Activated naive CD8-positive, alpha-beta T cell treated with anti-CD3 and anti-CD28 coated beads for 36 hours (primary cell): ENCODE measurements around the gene UXS1. TPM values are rescaled to one million over a fixed set of nuclear protein-coding genes. Genes with fewer than 3 reads are reported as not detected.

Source experiments
- DNase-seq: peaks from one replicate; pipeline ENCODE4 v3.0.0; 2021
- H3K27ac Mint-ChIP-seq: one replicate; pipeline ENCODE4 v1.8.0; 2022; ENCODE audit warnings: mild to moderate bottlenecking, moderate library complexity, mixed read lengths
- H3K27me3 Mint-ChIP-seq: one replicate; pipeline ENCODE4 v1.8.0; 2022; ENCODE audit warnings: mild to moderate bottlenecking, mixed read lengths
- H3K36me3 Mint-ChIP-seq: one replicate; pipeline ENCODE4 v1.8.0; 2021; ENCODE audit warnings: mild to moderate bottlenecking, mixed read lengths
- H3K4me1 Mint-ChIP-seq: one replicate; pipeline ENCODE4 v1.8.0; 2021; ENCODE audit warnings: mixed read lengths
- H3K4me3 Mint-ChIP-seq: one replicate; pipeline ENCODE4 v1.8.0; 2022; ENCODE audit warnings: mild to moderate bottlenecking, moderate library complexity, mixed read lengths
- H3K9me3 Mint-ChIP-seq: one replicate; pipeline ENCODE4 v1.8.0; 2022; ENCODE audit warnings: mixed read lengths
- total RNA-seq, 2 experiments: library from RNA; stranded (reverse); gene quantifications; one replicate each; pipeline ENCODE4 v1.2.3, GENCODE V29; 2021

Gene UXS1
- total RNA-seq, 2 experiments from 2014 or later, result 43.4 to 44.5 TPM

DNA sequence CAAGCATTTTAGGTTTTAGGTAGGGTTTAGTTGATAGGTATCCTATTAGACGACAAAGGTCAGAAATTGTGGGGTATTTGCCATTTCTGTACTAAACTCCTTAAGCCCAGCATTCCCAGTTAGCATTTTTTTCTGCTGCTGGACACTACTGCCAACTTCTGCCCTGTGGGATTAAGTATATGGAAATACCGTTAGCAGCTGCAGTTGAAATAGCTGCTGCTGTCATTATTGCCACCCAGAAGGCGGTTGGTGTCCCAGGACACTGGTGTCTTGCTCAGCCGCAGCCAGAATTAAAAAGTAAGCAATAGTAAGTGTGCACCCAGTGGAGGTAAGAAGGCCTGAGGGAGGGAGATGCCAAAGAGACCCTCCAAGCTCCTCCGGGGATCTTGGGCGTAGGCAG lies 1.9 kb upstream of the UXS1 start:
- peaks cover 15% of the 10 kb centered on the region for H3K36me3 Mint-ChIP-seq

GRCh38 chr2:106195456-106195855 lies 1.4 kb upstream of the UXS1 start:
- peaks cover 16% of the 10 kb centered on the region for H3K36me3 Mint-ChIP-seq
- H3K27ac Mint-ChIP-seq, result no peak overlapping the region
- H3K9me3 Mint-ChIP-seq, result no peaks in the 10 kb centered on the region
- peak overlapping the region; percentile 68 for H3K4me3 Mint-ChIP-seq
- no peak for DNase-seq
- no peaks in the 10 kb centered on the region for H3K27me3 Mint-ChIP-seq
- H3K4me1 Mint-ChIP-seq, result peaks cover 26% of the 10 kb centered on the region

More for the DNA sequence above, 1.9 kb upstream of the UXS1 start:
- Mint-ChIP-seq H3K27ac (no peak overlapping the region), H3K4me3 (no peak overlapping the region), H3K4me1 (peaks cover 23% of the 10 kb centered on the region), H3K9me3 (no peaks in the 10 kb centered on the region), H3K27me3 (no peaks in the 10 kb centered on the region)
- DNase-seq, result no peak

- DNase-seq, result no peak
- Mint-ChIP-seq H3K27me3 (no peaks in the 10 kb centered on the region), H3K36me3 (peaks cover 30% of the 10 kb centered on the region), H3K4me3 (peak overlapping the region; percentile 73), H3K9me3 (no peaks in the 10 kb centered on the region), H3K4me1 (peaks cover 41% of the 10 kb centered on the region), H3K27ac (peak overlapping the region; percentile 69)
Measured at GRCh38 chr2:106193690-106193976, 468 bp downstream of the UXS1 start.

DNA sequence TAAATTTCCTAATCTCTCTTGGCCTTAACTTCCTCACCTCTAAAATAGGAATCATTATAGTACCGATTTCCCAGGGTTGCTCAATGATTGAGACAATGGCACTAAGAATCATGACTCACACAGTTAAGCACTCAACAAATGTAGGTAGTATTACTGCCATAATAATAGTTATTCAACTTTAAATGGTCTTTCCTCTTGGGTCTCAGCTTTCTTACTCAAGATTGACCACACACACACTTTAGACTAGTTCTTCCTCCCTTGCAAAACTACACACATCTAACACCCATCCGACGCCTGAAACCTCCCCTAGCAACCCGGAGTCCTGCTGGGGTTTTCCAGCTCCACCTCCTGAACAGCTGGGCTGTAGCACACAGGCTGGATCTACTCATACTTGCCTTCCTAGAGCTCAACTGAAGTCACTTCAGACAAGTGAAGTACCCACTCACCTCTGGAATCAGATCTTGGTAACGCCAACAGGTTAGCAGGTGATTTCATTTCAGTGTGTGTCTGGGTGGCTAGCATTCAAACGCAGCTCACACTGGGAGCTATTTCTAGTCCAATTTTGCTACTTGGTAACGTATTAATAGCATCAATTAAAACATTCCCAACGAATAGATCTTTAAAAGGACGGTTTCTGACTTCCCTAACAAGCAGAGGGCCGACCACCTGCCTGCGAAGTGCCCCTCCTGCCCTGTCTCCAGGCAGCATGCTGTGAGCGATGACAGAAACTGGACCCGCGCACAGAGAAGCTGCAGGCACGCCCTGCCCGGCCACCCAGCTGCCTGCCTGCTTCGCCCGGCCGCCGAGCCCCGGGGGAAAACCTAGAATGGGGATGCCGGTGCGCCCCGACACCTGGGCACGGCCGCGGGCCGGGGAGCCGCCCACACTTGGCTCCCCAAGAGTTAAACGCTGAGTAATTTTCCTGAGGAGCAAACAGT lies 1.1 kb downstream of the UXS1 start:
- DNase-seq, result peak; percentile 72
- Mint-ChIP-seq H3K27ac (peak overlapping the region; percentile 69), H3K4me1 (peaks cover 46% of the 10 kb centered on the region), H3K36me3 (peaks cover 33% of the 10 kb centered on the region), H3K4me3 (peak overlapping the region; percentile 73), H3K9me3 (no peaks in the 10 kb centered on the region), H3K27me3 (no peaks in the 10 kb centered on the region)

- H3K9me3 Mint-ChIP-seq, result no peaks in the 10 kb centered on the region
- DNase-seq, result no peak
- H3K27me3 Mint-ChIP-seq, result no peaks in the 10 kb centered on the region
- H3K36me3 Mint-ChIP-seq, result peaks cover 41% of the 10 kb centered on the region
- H3K4me3 Mint-ChIP-seq, result peak overlapping the region; percentile 73
- H3K4me1 Mint-ChIP-seq, result peaks cover 54% of the 10 kb centered on the region
- no peak overlapping the region for H3K27ac Mint-ChIP-seq
Measured at GRCh38 chr2:106191511-106192016, 2.5 kb downstream of the UXS1 start.

- DNase-seq, result no peak
- peaks cover 62% of the 10 kb centered on the region for H3K4me1 Mint-ChIP-seq
- H3K4me3 Mint-ChIP-seq, result peak overlapping the region; percentile 20
- H3K27me3 Mint-ChIP-seq, result no peaks in the 10 kb centered on the region
- peak overlapping the region; percentile 18 for H3K27ac Mint-ChIP-seq
- H3K36me3 Mint-ChIP-seq, result peaks cover 53% of the 10 kb centered on the region
- H3K9me3 Mint-ChIP-seq, result no peaks in the 10 kb centered on the region
Measured at GRCh38 chr2:106189764-106190468, 4.2 kb downstream of the UXS1 start.

GRCh38 chr2:106189325-106189724 lies 4.8 kb downstream of the UXS1 start:
- peaks cover 59% of the 10 kb centered on the region for H3K36me3 Mint-ChIP-seq
- no peak overlapping the region for H3K4me3 Mint-ChIP-seq
- no peaks in the 10 kb centered on the region for H3K9me3 Mint-ChIP-seq
- DNase-seq, result no peak
- H3K27ac Mint-ChIP-seq, result no peak overlapping the region
- peaks cover 66% of the 10 kb centered on the region for H3K4me1 Mint-ChIP-seq
- H3K27me3 Mint-ChIP-seq, result no peaks in the 10 kb centered on the region

DNA sequence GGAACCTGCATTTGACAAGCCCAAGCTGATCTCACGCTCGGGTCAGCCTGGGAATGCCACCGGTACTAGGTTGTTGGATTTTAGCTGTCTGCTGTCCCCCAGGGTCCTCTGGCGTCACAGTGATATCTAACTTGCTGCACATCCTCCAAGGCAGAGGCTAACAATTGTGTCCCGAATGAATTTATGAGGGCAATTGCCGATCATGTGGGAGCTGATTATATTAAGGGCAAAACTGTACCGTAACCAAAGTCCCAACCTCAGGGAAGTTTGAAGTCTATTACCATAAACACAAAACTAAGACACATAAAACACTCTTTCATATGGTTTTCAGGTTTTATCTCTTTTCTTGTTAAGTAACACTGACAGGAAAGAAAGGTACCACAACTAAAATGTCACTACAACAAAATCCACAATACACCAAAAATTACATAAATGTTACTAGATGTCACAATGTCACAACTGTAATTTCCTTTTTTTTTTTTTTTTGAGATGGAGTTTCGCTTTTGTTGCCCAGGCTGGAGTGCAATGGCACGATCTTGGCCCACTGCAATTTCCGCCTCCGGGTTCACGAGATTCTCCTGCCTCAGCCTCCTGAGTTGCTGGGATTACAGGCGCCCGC lies 6.7 kb downstream of the UXS1 start:
- peaks cover 58% of the 10 kb centered on the region for H3K36me3 Mint-ChIP-seq
- peak overlapping the region; percentile 27 for H3K27ac Mint-ChIP-seq
- DNase-seq, result no peak

GRCh38 chr2:106185475-106186184 lies 8.5 kb downstream of the UXS1 start:
- H3K4me1 Mint-ChIP-seq, result peaks cover 71% of the 10 kb centered on the region
- H3K27ac Mint-ChIP-seq, result no peak overlapping the region
- H3K9me3 Mint-ChIP-seq, result no peaks in the 10 kb centered on the region
- no peak overlapping the region for H3K4me3 Mint-ChIP-seq
- H3K27me3 Mint-ChIP-seq, result no peaks in the 10 kb centered on the region
- no peak for DNase-seq
- peaks cover 52% of the 10 kb centered on the region for H3K36me3 Mint-ChIP-seq

More for the DNA sequence above, 6.7 kb downstream of the UXS1 start:
- no peak overlapping the region for H3K4me3 Mint-ChIP-seq
- H3K4me1 Mint-ChIP-seq, result peaks cover 74% of the 10 kb centered on the region
- H3K27me3 Mint-ChIP-seq, result no peaks in the 10 kb centered on the region
- no peaks in the 10 kb centered on the region for H3K9me3 Mint-ChIP-seq

DNA sequence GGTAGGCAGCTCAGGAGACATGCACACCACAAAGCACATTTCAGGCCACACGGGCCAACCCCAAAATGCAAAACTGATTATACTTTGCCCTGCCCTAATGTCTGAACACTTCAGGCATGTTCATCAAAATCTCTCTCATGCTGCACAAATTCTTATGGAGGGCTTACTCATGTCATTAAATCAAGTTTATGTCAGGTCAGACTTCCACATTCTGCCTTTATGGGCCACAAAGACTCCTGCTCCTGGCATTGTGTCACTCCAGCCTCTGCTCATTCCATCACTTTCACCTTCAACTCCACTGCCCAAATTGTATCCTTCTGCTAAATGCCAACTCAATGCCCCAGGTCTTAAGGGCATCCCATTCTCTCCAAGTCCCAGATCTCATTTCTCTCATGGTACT lies 9.2 kb downstream of the UXS1 start:
- H3K27ac Mint-ChIP-seq, result no peak overlapping the region
- no peaks in the 10 kb centered on the region for H3K9me3 Mint-ChIP-seq
- H3K27me3 Mint-ChIP-seq, result no peaks in the 10 kb centered on the region
- peaks cover 73% of the 10 kb centered on the region for H3K4me1 Mint-ChIP-seq
- H3K4me3 Mint-ChIP-seq, result peak overlapping the region; percentile 7
- no peak for DNase-seq
- peaks cover 50% of the 10 kb centered on the region for H3K36me3 Mint-ChIP-seq

DNA sequence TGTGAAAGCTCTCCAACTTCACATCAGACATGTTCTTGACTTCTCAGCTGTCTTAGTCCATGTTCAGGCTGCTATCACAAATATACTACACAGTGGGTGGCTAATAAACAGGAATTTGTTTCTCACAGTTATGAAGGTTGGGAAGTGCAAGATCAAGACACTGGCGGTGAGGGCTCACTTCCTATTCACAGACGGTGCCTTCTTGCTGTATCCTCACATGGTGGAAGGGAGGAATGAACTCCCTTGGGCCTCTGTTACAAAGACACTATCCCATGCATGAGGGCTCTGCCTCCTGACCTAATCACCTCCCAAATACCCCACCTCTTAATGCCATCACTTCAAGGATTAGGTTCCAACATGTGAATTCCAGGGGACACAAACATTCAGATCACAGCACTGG lies 9.7 kb downstream of the UXS1 start:
- Mint-ChIP-seq H3K4me3 (no peak overlapping the region), H3K27ac (peak overlapping the region; percentile 44), H3K4me1 (peaks cover 70% of the 10 kb centered on the region), H3K36me3 (peaks cover 46% of the 10 kb centered on the region), H3K9me3 (no peaks in the 10 kb centered on the region), H3K27me3 (no peaks in the 10 kb centered on the region)
- DNase-seq, result no peak

- H3K4me3 Mint-ChIP-seq, result peak overlapping the region; percentile 30
- peaks cover 41% of the 10 kb centered on the region for H3K36me3 Mint-ChIP-seq
- H3K27me3 Mint-ChIP-seq, result no peaks in the 10 kb centered on the region
- H3K4me1 Mint-ChIP-seq, result peaks cover 64% of the 10 kb centered on the region
- peak overlapping the region; percentile 54 for H3K27ac Mint-ChIP-seq
- H3K9me3 Mint-ChIP-seq, result no peaks in the 10 kb centered on the region
- DNase-seq, result no peak
Measured at GRCh38 chr2:106183101-106183696, 10.9 kb downstream of the UXS1 start.

- DNase-seq, result no peak
- no peaks in the 10 kb centered on the region for H3K9me3 Mint-ChIP-seq
- H3K27ac Mint-ChIP-seq, result no peak overlapping the region
- H3K36me3 Mint-ChIP-seq, result peaks cover 39% of the 10 kb centered on the region
- H3K27me3 Mint-ChIP-seq, result no peaks in the 10 kb centered on the region
- peaks cover 69% of the 10 kb centered on the region for H3K4me1 Mint-ChIP-seq
- no peak overlapping the region for H3K4me3 Mint-ChIP-seq
Measured at GRCh38 chr2:106181064-106181463, 13.0 kb downstream of the UXS1 start.

- no peak overlapping the region for H3K27ac Mint-ChIP-seq
- H3K4me1 Mint-ChIP-seq, result peaks cover 69% of the 10 kb centered on the region
- H3K27me3 Mint-ChIP-seq, result no peaks in the 10 kb centered on the region
Measured at GRCh38 chr2:106180602-106181001, 13.5 kb downstream of the UXS1 start.

More at GRCh38 chr2:106180602-106181001, 13.5 kb downstream of the UXS1 start:
- DNase-seq, result no peak
- Mint-ChIP-seq H3K9me3 (no peaks in the 10 kb centered on the region), H3K4me3 (no peak overlapping the region), H3K36me3 (peaks cover 34% of the 10 kb centered on the region)
